Right lobe of liver (tissue), 6 donors: ENCODE results near the gene RHOC. TPM values are rescaled to one million over a fixed set of nuclear protein-coding genes. Genes with fewer than 3 reads are reported as not detected.

Source experiments
- ATAC-seq, 4 donors: fragments of 200-7000 bp; cut with Tn5 transposase; one replicate each; pipeline ENCODE4 v1.9.1; 2020; ENCODE audit warnings: mild to moderate bottlenecking in 4 of 4, moderate library complexity in 4 of 4
- DNase-seq, 3 donors: peaks; one replicate each; pipeline ENCODE4 v3.0.0-alpha.2; 2020
- H3K27ac ChIP-seq, 3 donors: fragments of 200-600 bp; one replicate each; pipeline ENCODE4 v1.8.0; 2022
- H3K27me3 ChIP-seq, 2 donors: fragments of 200-600 bp; one replicate each; pipeline ENCODE4 v1.8.0; 2022
- H3K36me3 ChIP-seq, 4 donors: fragments of 200-600 bp; sonication (generic) in 1 of 4; one replicate each; pipeline versions ENCODE4 v1.5.1 to v1.8.0; 2017 to 2022; ENCODE audit warnings: control low read depth in 1 of 4
- H3K4me1 ChIP-seq, 4 donors: fragments of 200-600 bp; sonication (generic) in 1 of 4; one replicate each; pipeline versions ENCODE4 v1.5.1 to v1.8.0; 2017 to 2022; ENCODE audit warnings: control low read depth in 1 of 4
- H3K4me3 ChIP-seq, 3 donors: fragments of 200-600 bp; one replicate each; pipeline ENCODE4 v1.8.0; 2022
- H3K9me3 ChIP-seq, 4 donors: fragments of 200-600 bp; sonication (generic) in 1 of 4; one replicate each; pipeline versions ENCODE4 v1.5.1 to v1.8.0; 2017 to 2022; ENCODE audit warnings: control low read depth in 1 of 4
- POLR2A ChIP-seq: fragments of 450-650 bp; IDR thresholded peaks from one replicate; pipeline ENCODE4 v1.6.1; 2017; ENCODE audit warnings: antibody characterized with exemption, mild to moderate bottlenecking
- WGBS: methylation state at CpG from one replicate; pipeline ENCODE4 v1.1.6; 2018; ENCODE audit warnings: low coverage, low lambda C conversion rate; ENCODE audit not compliant: insufficient coverage; ENCODE audit errors: missing lambda C conversion rate; 5-methylcytosine and 5-hydroxymethylcytosine counted together
- intact Hi-C, 2 donors: fragments of 100-400 bp; cut with DNase I; formaldehyde crosslinking; loops; one replicate each; pipeline versions ENCODE4 v1.11.2 to v1.14.1; 2022
- total RNA-seq, 6 experiments: library from RNA; depleted of rRNA in 2 of 6; stranded (reverse); fragments of >200 nt in 2 of 6; fragmentation: NEBNext Ultra II Directional in 3 of 6; extraction: Animal tissue kit (Norgen Biotek cat#: 25700) in 3 of 6; gene quantifications; one replicate each; pipeline versions ENCODE4 v1.1.0 to v1.2.4, GENCODE V29; 2016 to 2023
- TF ChIP-seq, protein P1 (sequence below), 4 donors: fragments of 200-600 bp in 3 of 4; fragments of 450-650 bp in 1 of 4; IDR thresholded peaks; one replicate each; pipeline versions ENCODE4 v1.5.1 to v1.8.0; 2016 to 2022; ENCODE audit warnings: antibody characterized with exemption in 4 of 4, mild to moderate bottlenecking in 2 of 4
- donor health status: DM: no; HTN: yes; CAD: no.
- donor health status: DM: no; HTN: no; CAD: no.
- donor health status: DM: no; HTN: no; CAD: no.
- donor health status: DM: no; HTN: yes; CAD: no.
- donor health status: DM: no; HTN: yes; CAD: no.

RHOC gene
- total RNA-seq, 6 experiments from 2014 or later: 47.9 to 207 (median 107) TPM

GRCh38 chr1:112743174-112744008 lies 36.5 kb upstream of the RHOC start:
- peaks cover 0 to 12% of the 10 kb centered on the region in 2 donors for H3K27me3 ChIP-seq
- ATAC-seq: peak in 1 of 4 donors; percentile 38
- no peak overlapping the region for H3K4me3 ChIP-seq
- no peaks in the 10 kb centered on the region for H3K4me1 ChIP-seq
- H3K36me3 ChIP-seq: no peaks in the 10 kb centered on the region
- TF ChIP-seq, protein P1, sequence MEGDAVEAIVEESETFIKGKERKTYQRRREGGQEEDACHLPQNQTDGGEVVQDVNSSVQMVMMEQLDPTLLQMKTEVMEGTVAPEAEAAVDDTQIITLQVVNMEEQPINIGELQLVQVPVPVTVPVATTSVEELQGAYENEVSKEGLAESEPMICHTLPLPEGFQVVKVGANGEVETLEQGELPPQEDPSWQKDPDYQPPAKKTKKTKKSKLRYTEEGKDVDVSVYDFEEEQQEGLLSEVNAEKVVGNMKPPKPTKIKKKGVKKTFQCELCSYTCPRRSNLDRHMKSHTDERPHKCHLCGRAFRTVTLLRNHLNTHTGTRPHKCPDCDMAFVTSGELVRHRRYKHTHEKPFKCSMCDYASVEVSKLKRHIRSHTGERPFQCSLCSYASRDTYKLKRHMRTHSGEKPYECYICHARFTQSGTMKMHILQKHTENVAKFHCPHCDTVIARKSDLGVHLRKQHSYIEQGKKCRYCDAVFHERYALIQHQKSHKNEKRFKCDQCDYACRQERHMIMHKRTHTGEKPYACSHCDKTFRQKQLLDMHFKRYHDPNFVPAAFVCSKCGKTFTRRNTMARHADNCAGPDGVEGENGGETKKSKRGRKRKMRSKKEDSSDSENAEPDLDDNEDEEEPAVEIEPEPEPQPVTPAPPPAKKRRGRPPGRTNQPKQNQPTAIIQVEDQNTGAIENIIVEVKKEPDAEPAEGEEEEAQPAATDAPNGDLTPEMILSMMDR (IDR thresholded peaks at IDR 0.05): no peak
- TF ChIP-seq POLR2A: no peak
- no peak overlapping the region for H3K27ac ChIP-seq
- intact Hi-C loops: no loop called here
- no peaks in the 10 kb centered on the region for H3K9me3 ChIP-seq
- no peak for DNase-seq
- 13% methylated on average over 18 of the region's 54 CpGs for WGBS

DNA sequence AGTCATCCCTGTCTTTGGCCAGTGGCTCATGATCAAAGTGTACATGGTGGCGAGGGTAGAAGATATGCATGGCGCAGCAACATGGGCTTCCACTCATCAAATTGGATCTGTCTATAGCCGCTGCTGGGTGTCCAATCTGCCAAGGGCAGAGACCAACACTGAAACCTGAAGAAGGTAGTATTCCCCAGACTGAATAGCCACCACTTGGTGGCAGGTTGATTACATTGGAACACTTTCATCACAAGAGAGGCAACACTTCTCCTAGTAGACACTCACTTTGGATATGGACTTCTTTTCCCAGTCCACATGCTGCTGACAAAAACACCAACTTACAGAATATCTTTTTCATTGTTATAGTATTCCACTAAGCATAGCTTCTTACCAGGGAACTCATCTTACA lies 30.6 kb upstream of the RHOC start:
- 100% methylated on average over 1 of the region's 3 CpGs for WGBS
- TF ChIP-seq, protein P1 (IDR thresholded peaks at IDR 0.05): no peak
- no peak for TF ChIP-seq POLR2A
- no peak overlapping the region for H3K4me3 ChIP-seq
- no peak for ATAC-seq
- intact Hi-C loops: no loop called here
- no peaks in the 10 kb centered on the region for H3K4me1 ChIP-seq
- no peaks in the 10 kb centered on the region for H3K27me3 ChIP-seq
- no peaks in the 10 kb centered on the region for H3K36me3 ChIP-seq
- no peaks in the 10 kb centered on the region for H3K9me3 ChIP-seq
- H3K27ac ChIP-seq: no peak overlapping the region
- DNase-seq: no peak

GRCh38 chr1:112735752-112736151 lies 28.8 kb upstream of the RHOC start:
- intact Hi-C loops: no loop called here
- 100% methylated on average over 1 of the region's 1 CpG for WGBS
- no peaks in the 10 kb centered on the region for H3K9me3 ChIP-seq
- H3K4me1 ChIP-seq: no peaks in the 10 kb centered on the region
- H3K27ac ChIP-seq: no peak overlapping the region
- H3K4me3 ChIP-seq: no peak overlapping the region
- H3K36me3 ChIP-seq: no peaks in the 10 kb centered on the region
- H3K27me3 ChIP-seq: no peaks in the 10 kb centered on the region
- no peak for TF ChIP-seq POLR2A
- TF ChIP-seq, protein P1 (IDR thresholded peaks at IDR 0.05): no peak
- DNase-seq: no peak
- ATAC-seq: no peak

DNA sequence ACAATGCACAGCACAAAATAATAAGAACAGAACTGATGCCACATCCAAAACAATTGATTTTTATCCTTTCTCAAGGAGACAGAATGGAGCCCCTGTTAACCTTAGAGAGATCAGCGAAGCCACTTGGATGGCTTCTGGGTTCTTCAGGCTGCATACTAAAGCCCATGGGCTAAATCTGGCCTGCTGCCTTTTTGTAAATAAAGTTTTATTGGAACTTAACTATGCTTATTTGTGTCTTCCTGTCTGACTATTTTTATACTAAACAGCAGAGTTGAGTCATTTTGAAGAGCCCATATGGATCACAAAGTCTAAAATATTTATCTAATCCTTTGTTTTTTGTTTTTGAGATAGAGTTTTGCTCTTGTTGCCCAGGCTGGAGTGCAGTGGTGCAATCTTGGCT lies 24.5 kb upstream of the RHOC start:
- H3K4me1 ChIP-seq: no peaks in the 10 kb centered on the region
- DNase-seq: no peak
- no peaks in the 10 kb centered on the region for H3K27me3 ChIP-seq
- intact Hi-C loops: no loop called here
- no peaks in the 10 kb centered on the region for H3K9me3 ChIP-seq
- H3K4me3 ChIP-seq: no peak overlapping the region
- ATAC-seq: no peak
- no CpG with 5 or more reads among the region's 1 CpG for WGBS
- H3K27ac ChIP-seq: no peak overlapping the region
- H3K36me3 ChIP-seq: no peaks in the 10 kb centered on the region
- no peak for TF ChIP-seq POLR2A
- TF ChIP-seq, protein P1 (IDR thresholded peaks at IDR 0.05): no peak
